HEK293 (cell line): Measurements from ENCODE around the gene SYCN.

ENCODE experiments used
- CTCF ChIA-PET: fragments of 350-600 bp; formaldehyde crosslinking; extraction: SDS; loops from one replicate; lab custom pipeline; 2021; ENCODE audit warnings: antibody characterized with exemption; lab: Yijun Ruan, JAX
- POLR2A ChIA-PET: fragments of 300-600 bp; formaldehyde crosslinking; extraction: SDS; loops from one replicate; lab custom pipeline; 2020; ENCODE audit warnings: antibody characterized with exemption, inconsistent platforms; lab: Yijun Ruan, JAX
- H3K27ac ChIP-seq: fragments of 200-500 bp; sonication (Bioruptor generic); 2 replicates; pipeline ENCODE4 v1.5.1; 2014; ENCODE audit warnings: low read depth, low read length, control low read depth, inconsistent platforms; ENCODE audit errors: extremely low read depth
- H3K36me3 ChIP-seq, 2 experiments: fragments of 200-500 bp in 1 of 2; sonication (Bioruptor generic) in 1 of 2; 1 replicate in 1 of 2; 2 replicates in 1 of 2; pipeline ENCODE4 v1.5.1; 2014 to 2017; ENCODE audit warnings: inconsistent platforms in 2 of 2, low read length in 2 of 2; ENCODE audit not compliant: control insufficient read depth in 2 of 2, insufficient read depth in 1 of 2
- H3K4me1 ChIP-seq: fragments of 200-500 bp; sonication (Bioruptor generic); 2 replicates; pipeline ENCODE4 v1.5.1; 2014; ENCODE audit warnings: mild to moderate bottlenecking, low read length, inconsistent platforms; ENCODE audit not compliant: control insufficient read depth, insufficient read depth
- H3K4me3 ChIP-seq: 2 replicates; pipeline ENCODE4 v1.5.1; 2011; ENCODE audit warnings: low read depth, mild to moderate bottlenecking, control low read depth, low read length, moderate library complexity
- H3K9me3 ChIP-seq: fragments of 200-500 bp; sonication (Bioruptor generic); 2 replicates; pipeline ENCODE4 v1.5.1; 2014; ENCODE audit warnings: low read depth, low read length, inconsistent platforms; ENCODE audit not compliant: control insufficient read depth, insufficient read depth
- BCL11A ChIP-seq: fragments of 450-650 bp; formaldehyde crosslinking; IDR thresholded peaks from 2 replicates; pipeline ENCODE4 v1.5.1; 2016; ENCODE audit warnings: low read depth, missing biosample characterization, missing genetic modification characterization
- EGR2 ChIP-seq: fragments of 450-650 bp; formaldehyde crosslinking; IDR thresholded peaks from 2 replicates; pipeline ENCODE4 v1.5.1; 2016; ENCODE audit warnings: low read depth, missing biosample characterization, missing genetic modification characterization
- ELK4 ChIP-seq: IDR thresholded peaks from 2 replicates; pipeline ENCODE4 v1.6.1; 2011; ENCODE audit warnings: mild to moderate bottlenecking, low read depth, low read length, borderline replicate concordance
- OSR2 ChIP-seq: fragments of 450-650 bp; formaldehyde crosslinking; IDR thresholded peaks from 2 replicates; pipeline ENCODE4 v1.5.1; 2016; ENCODE audit warnings: missing biosample characterization, missing genetic modification characterization
- RBAK ChIP-seq: fragments of 450-650 bp; formaldehyde crosslinking; IDR thresholded peaks from 2 replicates; pipeline ENCODE4 v1.5.1; 2016; ENCODE audit warnings: missing biosample characterization, missing genetic modification characterization
- SP7 ChIP-seq: fragments of 450-650 bp; formaldehyde crosslinking; IDR thresholded peaks from 2 replicates; pipeline ENCODE4 v1.5.1; 2016; ENCODE audit warnings: missing biosample characterization, missing genetic modification characterization
- ZBTB26 ChIP-seq: fragments of 450-650 bp; formaldehyde crosslinking; optimal IDR thresholded peaks from 2 replicates; pipeline ENCODE3; 2016; ENCODE audit warnings: missing biosample characterization, mild to moderate bottlenecking, missing genetic modification characterization
- ZFHX2 ChIP-seq: fragments of 450-650 bp; formaldehyde crosslinking; conservative IDR thresholded peaks from 2 replicates; pipeline ENCODE4 v1.5.1; 2016; ENCODE audit warnings: missing biosample characterization, missing genetic modification characterization
- ZNF416 ChIP-seq: fragments of 450-650 bp; formaldehyde crosslinking; IDR thresholded peaks from 2 replicates; pipeline ENCODE4 v1.5.1; 2016; ENCODE audit warnings: missing biosample characterization, missing genetic modification characterization
- ZNF488 ChIP-seq: fragments of 450-650 bp; formaldehyde crosslinking; IDR thresholded peaks from 2 replicates; pipeline ENCODE4 v1.5.1; 2016; ENCODE audit warnings: missing biosample characterization, missing genetic modification characterization
- ZNF529 ChIP-seq: fragments of 450-650 bp; formaldehyde crosslinking; IDR thresholded peaks from 2 replicates; pipeline ENCODE4 v1.5.1; 2017; ENCODE audit warnings: missing genetic modification characterization, missing biosample characterization; ENCODE audit not compliant: insufficient replicate concordance
- ZNF785 ChIP-seq: fragments of 450-650 bp; formaldehyde crosslinking; IDR thresholded peaks from 2 replicates; pipeline ENCODE4 v1.5.1; 2016; ENCODE audit warnings: missing biosample characterization, missing genetic modification characterization

Gene SYCN

GRCh38 chr19:39203372-39204341 lies at the start of gene SYCN:
Gene SYCN (minus strand): TSS chr19:39204263. CDS start chr19:39204254, 9 bp downstream.
- ChIA-PET CTCF (interaction anchor here (0.5 to 3.8 kb wide), 19 partner anchors 9 to 561 kb away, joined by 3 to 23 read pairs (median 3); partner anchors contain the start of gene FBXO17), POLR2A (interaction anchor here (0.8 to 1.3 kb wide), 4 partner anchors 9 to 139 kb away, joined by 3 to 9 read pairs (median 4); partner anchors contain the start of gene SAMD4B)
- Histone ChIP-seq H3K4me1 (peaks cover 10% of the 10 kb centered on the region), H3K27ac (peak within 1 kb of the TSS; percentile 12; the same call in 1 of the 2 replicates), H3K9me3 (no peaks in the 10 kb centered on the region), H3K4me3 (no peak within 1 kb of the TSS), H3K36me3 (no peaks in the 10 kb centered on the region)
- TF ChIP-seq RBAK (tag by site-specific recombination) (no peak), ZFHX2 (tag by site-specific recombination) (peak; percentile 67), ZBTB26 (tag by site-specific recombination) (peak; percentile 3), ZNF416 (tag by site-specific recombination) (no peak), EGR2 (tag by site-specific recombination) (peak; percentile 79)

- no peak overlapping the region for H3K27ac ChIP-seq
- ChIA-PET POLR2A (no interaction called here), CTCF (interaction anchor here (0.7 to 1.5 kb wide), 3 partner anchors 16 to 69 kb away, joined by 3 to 4 read pairs (median 4); no protein-coding TSS in a partner anchor)
- no peaks in the 10 kb centered on the region for H3K36me3 ChIP-seq
- no peak for TF ChIP-seq OSR2 (tag by site-specific recombination)
- TF ChIP-seq ZNF488 (tag by site-specific recombination), result no peak
- peak; percentile 100 for TF ChIP-seq ZNF529 (tag by site-specific recombination)
- TF ChIP-seq ZNF785, result no peak
- no peak overlapping the region for H3K4me3 ChIP-seq
- H3K4me1 ChIP-seq, result peaks cover 2% of the 10 kb centered on the region; the same call in 1 of the 2 replicates
- H3K9me3 ChIP-seq, result no peaks in the 10 kb centered on the region
Measured at GRCh38 chr19:39253374-39254149, 49.5 kb upstream of the SYCN start.

- Histone ChIP-seq H3K36me3 (no peaks in the 10 kb centered on the region), H3K4me1 (peaks cover 2% of the 10 kb centered on the region; the same call in 1 of the 2 replicates), H3K9me3 (no peaks in the 10 kb centered on the region), H3K27ac (no peak overlapping the region), H3K4me3 (no peak overlapping the region)
- POLR2A ChIA-PET, result interaction anchor here (1.4 kb wide), 1 partner anchor 8 kb away, joined by 3 read pairs; no protein-coding TSS in a partner anchor
- TF ChIP-seq ELK4 (no peak), BCL11A (tag by site-specific recombination) (0 out of 2 replicates have a peak, but pooled peaks have one; percentile 18), SP7 (tag by site-specific recombination) (peak; percentile 90)
- CTCF ChIA-PET, result interaction anchor here (0.6 to 1.4 kb wide), 6 partner anchors 10 to 142 kb away, joined by 3 to 4 read pairs (median 3); partner anchors contain the start of gene SAMD4B
Measured at GRCh38 chr19:39252458-39252857, 48.4 kb upstream of the SYCN start.
